ENCODE results near the gene GOLGA5. TPM values are rescaled to one million over a fixed set of nuclear protein-coding genes. Genes with fewer than 3 reads are reported as not detected.

GOLGA5 gene
- total RNA-seq (2022; extraction: Qiagen RNA extraction): 20.8 to 29.8 TPM (median 26.7 TPM) in 5 replicates

GRCh38 chr14:92793709-92794546 is at the start of gene GOLGA5:
GOLGA5 (plus strand) TSS chr14:92794305; CDS start chr14:92797438, 3,133 bp downstream.

GRCh38 chr14:92748259-92749016 is 45.7 kb upstream of the GOLGA5 start, which contains the start of gene LGMN:
LGMN (minus strand) TSS chr14:92748627; CDS start chr14:92732786, 15,841 bp downstream.

Other genes starting within 250 kb of the GOLGA5 start
- 54.4 to 63.0 TPM (median 56.3 TPM) in 5 replicates for gene LGMN, start 45.7 kb upstream of the GOLGA5 start, total RNA-seq (2022; extraction: Qiagen RNA extraction)
- gene CHGA, start 128.8 kb downstream of the GOLGA5 start, total RNA-seq (2022; extraction: Qiagen RNA extraction): 1.0 to 2.0 TPM (median 1.6 TPM) in 5 replicates